ENCODE measurements around the gene METTL6. TPM values are rescaled to one million over a fixed set of nuclear protein-coding genes. Genes with fewer than 3 reads are reported as not detected.
A peak's percentile ranks its signal among the peaks of the same experiment; 100 is the strongest.
"Not testable (repeated sequence)": the region's sequence is repeated elsewhere in the genome, so short reads cannot be mapped to it uniquely, and the experiment has no call there.

Gene METTL6
- total RNA-seq, 4 donors from 2014 or later = 9.5 to 16.2 (median 13.4) TPM

- H3K4me3 ChIP-seq = no peak overlapping the region
- TF ChIP-seq, protein P1, sequence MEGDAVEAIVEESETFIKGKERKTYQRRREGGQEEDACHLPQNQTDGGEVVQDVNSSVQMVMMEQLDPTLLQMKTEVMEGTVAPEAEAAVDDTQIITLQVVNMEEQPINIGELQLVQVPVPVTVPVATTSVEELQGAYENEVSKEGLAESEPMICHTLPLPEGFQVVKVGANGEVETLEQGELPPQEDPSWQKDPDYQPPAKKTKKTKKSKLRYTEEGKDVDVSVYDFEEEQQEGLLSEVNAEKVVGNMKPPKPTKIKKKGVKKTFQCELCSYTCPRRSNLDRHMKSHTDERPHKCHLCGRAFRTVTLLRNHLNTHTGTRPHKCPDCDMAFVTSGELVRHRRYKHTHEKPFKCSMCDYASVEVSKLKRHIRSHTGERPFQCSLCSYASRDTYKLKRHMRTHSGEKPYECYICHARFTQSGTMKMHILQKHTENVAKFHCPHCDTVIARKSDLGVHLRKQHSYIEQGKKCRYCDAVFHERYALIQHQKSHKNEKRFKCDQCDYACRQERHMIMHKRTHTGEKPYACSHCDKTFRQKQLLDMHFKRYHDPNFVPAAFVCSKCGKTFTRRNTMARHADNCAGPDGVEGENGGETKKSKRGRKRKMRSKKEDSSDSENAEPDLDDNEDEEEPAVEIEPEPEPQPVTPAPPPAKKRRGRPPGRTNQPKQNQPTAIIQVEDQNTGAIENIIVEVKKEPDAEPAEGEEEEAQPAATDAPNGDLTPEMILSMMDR (IDR thresholded peaks at IDR 0.05) = no peak
- no peak overlapping the region for H3K27ac ChIP-seq
- no peaks in the 10 kb centered on the region for H3K36me3 ChIP-seq
- H3K4me1 ChIP-seq = no peaks in the 10 kb centered on the region
- no peaks in the 10 kb centered on the region for H3K9me3 ChIP-seq
- peak in 1 of 3 donors; percentile 37 for DNase-seq
- H3K27me3 ChIP-seq = no peaks in the 10 kb centered on the region
Observed at GRCh38 chr3:15387735-15388134, 39.6 kb downstream of the METTL6 start.

DNA sequence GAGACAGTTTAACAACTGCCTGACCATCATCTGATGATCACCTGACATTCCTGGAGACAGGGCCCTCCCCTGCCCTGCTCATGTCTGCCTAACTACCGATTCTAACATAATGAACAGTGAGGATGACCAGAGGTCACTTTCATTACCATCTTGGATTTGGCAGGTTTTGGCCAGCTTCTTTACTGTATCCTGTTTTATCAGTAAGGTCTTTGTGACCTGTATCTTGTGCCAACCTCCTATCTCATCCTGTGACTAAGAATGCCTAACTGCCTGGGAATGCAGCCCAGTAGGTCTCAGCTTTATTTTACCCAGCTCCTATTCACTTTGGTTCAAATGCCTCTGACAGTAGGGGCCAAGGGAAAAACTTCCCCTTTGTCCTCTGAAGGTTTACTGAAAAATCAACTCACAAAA lies 40.2 kb downstream of the METTL6 start:
- no peak overlapping the region for H3K27ac ChIP-seq
- H3K4me1 ChIP-seq = no peaks in the 10 kb centered on the region
- no peaks in the 10 kb centered on the region for H3K36me3 ChIP-seq
- no peaks in the 10 kb centered on the region for H3K9me3 ChIP-seq
- DNase-seq = no peak
- no peak overlapping the region for H3K4me3 ChIP-seq
- TF ChIP-seq, protein P1 (IDR thresholded peaks at IDR 0.05) = no peak
- TF ChIP-seq POLR2A (IDR thresholded peaks at IDR 0.05) = no peak
- no peaks in the 10 kb centered on the region for H3K27me3 ChIP-seq

DNA sequence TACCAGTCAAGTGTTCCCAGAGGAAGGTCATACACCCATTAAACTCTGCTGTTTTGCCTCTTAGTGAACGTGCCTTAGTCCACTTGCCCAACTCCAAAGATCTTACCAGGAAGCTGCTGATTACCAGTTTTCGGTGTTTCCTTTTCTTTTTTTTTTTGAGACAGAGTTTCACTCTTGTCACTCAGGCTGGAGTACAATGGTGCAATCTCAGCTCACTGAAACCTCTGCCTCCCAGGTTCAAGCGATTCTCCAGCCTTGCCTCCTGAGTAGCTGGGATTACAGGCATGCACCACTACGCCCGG lies 40.7 kb downstream of the METTL6 start:
- not testable (repeated sequence) for H3K4me3 ChIP-seq, H3K36me3 ChIP-seq, H3K27me3 ChIP-seq, H3K9me3 ChIP-seq, DNase-seq, H3K27ac ChIP-seq, H3K4me1 ChIP-seq

GRCh38 chr3:15385901-15386653 lies 41.3 kb downstream of the METTL6 start:
- Histone ChIP-seq H3K4me3 (no peak overlapping the region), H3K27me3 (no peaks in the 10 kb centered on the region), H3K4me1 (no peaks in the 10 kb centered on the region), H3K9me3 (no peaks in the 10 kb centered on the region), H3K36me3 (no peaks in the 10 kb centered on the region), H3K27ac (peak overlapping the region in 1 of 4 donors; percentile 19)
- no peak for DNase-seq
- no peak for TF ChIP-seq POLR2A (IDR thresholded peaks at IDR 0.05)
- TF ChIP-seq, protein P1 (IDR thresholded peaks at IDR 0.05) = no peak

DNA sequence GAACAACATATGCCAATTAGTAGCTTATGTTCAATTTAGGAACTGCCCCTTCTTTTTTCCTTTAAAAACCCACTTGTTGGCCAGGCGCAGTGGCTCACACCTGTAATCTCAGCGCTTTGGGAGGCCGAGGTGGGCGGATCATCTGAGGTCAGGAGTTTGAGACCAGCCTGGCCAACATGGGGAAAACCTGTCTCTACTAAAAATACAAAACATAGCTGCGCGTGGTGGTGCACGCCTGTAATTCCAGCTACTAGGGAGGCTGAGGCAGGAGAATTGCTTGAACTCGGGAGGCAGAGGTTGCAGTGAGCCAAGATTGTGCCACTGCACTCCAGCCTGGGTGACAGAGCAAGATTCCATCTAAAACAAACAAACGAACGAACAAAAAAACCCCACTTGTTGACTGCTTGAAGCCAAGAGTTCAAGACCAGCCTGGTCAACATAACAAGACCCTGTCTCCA lies 42.1 kb downstream of the METTL6 start:
- not testable (repeated sequence) for H3K27me3 ChIP-seq, H3K4me3 ChIP-seq, H3K36me3 ChIP-seq, DNase-seq, H3K9me3 ChIP-seq, H3K4me1 ChIP-seq
- H3K27ac ChIP-seq = peak overlapping the region in 3 of 4 donors; percentile 10 to 75 (median 16)

- H3K4me1 ChIP-seq = no peaks in the 10 kb centered on the region
- no peak overlapping the region for H3K4me3 ChIP-seq
- no peaks in the 10 kb centered on the region for H3K9me3 ChIP-seq
- H3K27ac ChIP-seq = peak overlapping the region in 3 of 4 donors; percentile 18 to 75 (median 64)
- TF ChIP-seq, protein P1 (IDR thresholded peaks at IDR 0.05) = no peak
- no peak for TF ChIP-seq POLR2A (IDR thresholded peaks at IDR 0.05)
- H3K27me3 ChIP-seq = no peaks in the 10 kb centered on the region
- H3K36me3 ChIP-seq = no peaks in the 10 kb centered on the region
- no peak for DNase-seq
Observed at GRCh38 chr3:15384510-15385237, 42.7 kb downstream of the METTL6 start.
